ENCODE results near the gene NUDT1.
A peak's percentile ranks its signal among the peaks of the same experiment; 100 is the strongest.

The NUDT1 gene

DNA sequence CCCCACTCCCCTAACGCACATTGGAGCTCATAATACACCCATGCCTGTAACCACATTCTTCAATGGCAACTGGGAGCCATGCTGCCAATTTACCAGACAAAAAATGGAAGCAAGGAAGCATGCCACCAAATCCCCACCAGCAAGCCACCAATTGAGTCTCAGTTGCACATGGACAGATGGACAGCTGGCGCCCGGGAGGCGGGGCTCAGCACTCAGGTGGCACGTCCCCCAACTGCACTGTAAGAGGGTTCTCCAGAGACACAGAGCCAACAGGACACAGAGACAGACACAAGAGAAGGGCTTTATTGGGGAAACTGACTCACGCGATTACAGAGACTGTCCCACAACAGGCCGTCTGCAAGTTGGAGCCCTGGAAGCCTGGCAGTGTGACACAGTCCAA is 11.8 kb upstream of the NUDT1 start:
- Histone ChIP-seq H3K27ac (ENCODE audit: low read depth, low read length) (no peak overlapping the region), H3K79me2 (ENCODE audit: control insufficient read depth, low read length) (peaks cover 90% of the 10 kb centered on the region), H3K9me3 (ENCODE audit: control insufficient read depth, insufficient read depth, low read length) (no peaks in the 10 kb centered on the region), H3K4me2 (ENCODE audit: low read length) (peak overlapping the region; percentile 75; the same call in 1 of the 2 replicates), H3K4me1 (ENCODE audit: control insufficient read depth, low read length) (peaks cover 29% of the 10 kb centered on the region), H3K4me3 (ENCODE audit: low read length) (no peak overlapping the region), H3F3A (ENCODE audit: control insufficient read depth, insufficient read depth) (peaks cover 15% of the 10 kb centered on the region), H3K27me3 (ENCODE audit: control insufficient read depth, low read length) (no peaks in the 10 kb centered on the region), H3K9me2 (replicated peaks; ENCODE audit: control insufficient read depth, low read length) (no peaks in the 10 kb centered on the region), H4K20me1 (ENCODE audit: control insufficient read depth, insufficient read depth, low read depth, low read length) (peaks cover 24% of the 10 kb centered on the region), H3K36me3 (ENCODE audit: control insufficient read depth, low read length) (peaks cover 77% of the 10 kb centered on the region)
- TF ChIP-seq, protein P1, sequence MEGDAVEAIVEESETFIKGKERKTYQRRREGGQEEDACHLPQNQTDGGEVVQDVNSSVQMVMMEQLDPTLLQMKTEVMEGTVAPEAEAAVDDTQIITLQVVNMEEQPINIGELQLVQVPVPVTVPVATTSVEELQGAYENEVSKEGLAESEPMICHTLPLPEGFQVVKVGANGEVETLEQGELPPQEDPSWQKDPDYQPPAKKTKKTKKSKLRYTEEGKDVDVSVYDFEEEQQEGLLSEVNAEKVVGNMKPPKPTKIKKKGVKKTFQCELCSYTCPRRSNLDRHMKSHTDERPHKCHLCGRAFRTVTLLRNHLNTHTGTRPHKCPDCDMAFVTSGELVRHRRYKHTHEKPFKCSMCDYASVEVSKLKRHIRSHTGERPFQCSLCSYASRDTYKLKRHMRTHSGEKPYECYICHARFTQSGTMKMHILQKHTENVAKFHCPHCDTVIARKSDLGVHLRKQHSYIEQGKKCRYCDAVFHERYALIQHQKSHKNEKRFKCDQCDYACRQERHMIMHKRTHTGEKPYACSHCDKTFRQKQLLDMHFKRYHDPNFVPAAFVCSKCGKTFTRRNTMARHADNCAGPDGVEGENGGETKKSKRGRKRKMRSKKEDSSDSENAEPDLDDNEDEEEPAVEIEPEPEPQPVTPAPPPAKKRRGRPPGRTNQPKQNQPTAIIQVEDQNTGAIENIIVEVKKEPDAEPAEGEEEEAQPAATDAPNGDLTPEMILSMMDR (IDR thresholded peaks at IDR 0.05; ENCODE audit: low read depth, low read length, poor library complexity, severe bottlenecking), result no peak
- TF ChIP-seq EZH2phosphoT487 (IDR thresholded peaks at IDR 0.05; ENCODE audit: borderline replicate concordance, low read length), result no peak

DNA sequence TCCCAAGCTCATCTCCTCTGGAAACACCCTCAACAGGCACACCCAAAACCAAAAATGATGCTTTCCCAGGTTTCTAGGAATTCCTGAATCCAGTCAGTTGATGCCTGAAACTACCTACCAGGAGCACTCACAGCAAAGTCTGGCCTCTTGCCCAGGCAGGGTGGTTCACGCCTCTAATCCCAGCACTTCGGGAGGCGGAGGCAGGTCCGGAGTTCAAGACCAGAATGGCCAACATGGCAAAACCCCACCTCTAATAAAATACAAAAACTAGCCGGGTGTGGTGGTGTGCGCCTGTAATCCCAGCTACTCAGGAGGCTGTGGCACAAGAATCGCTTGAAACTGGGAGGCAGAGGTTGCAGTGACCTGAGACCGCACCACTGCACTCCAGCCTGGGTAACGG is 11.1 kb upstream of the NUDT1 start:
- Histone ChIP-seq H3K4me1 (ENCODE audit: control insufficient read depth, low read length) (peaks cover 32% of the 10 kb centered on the region), H3K36me3 (ENCODE audit: control insufficient read depth, low read length) (peaks cover 77% of the 10 kb centered on the region), H3K4me3 (ENCODE audit: low read length) (no peak overlapping the region), H3K27me3 (ENCODE audit: control insufficient read depth, low read length) (no peaks in the 10 kb centered on the region), H3K9me3 (ENCODE audit: control insufficient read depth, insufficient read depth, low read length) (no peaks in the 10 kb centered on the region), H3K27ac (ENCODE audit: low read depth, low read length) (no peak overlapping the region), H3K79me2 (ENCODE audit: control insufficient read depth, low read length) (peaks cover 90% of the 10 kb centered on the region), H3K9me2 (replicated peaks; ENCODE audit: control insufficient read depth, low read length) (no peaks in the 10 kb centered on the region), H4K20me1 (ENCODE audit: control insufficient read depth, insufficient read depth, low read depth, low read length) (peaks cover 24% of the 10 kb centered on the region), H3K4me2 (ENCODE audit: low read length) (peak overlapping the region; percentile 75), H3F3A (ENCODE audit: control insufficient read depth, insufficient read depth) (peaks cover 19% of the 10 kb centered on the region)
- TF ChIP-seq EZH2phosphoT487 (IDR thresholded peaks at IDR 0.05; ENCODE audit: borderline replicate concordance, low read length), result no peak
- TF ChIP-seq, protein P1 (IDR thresholded peaks at IDR 0.05; ENCODE audit: low read depth, low read length, poor library complexity, severe bottlenecking), result no peak

DNA sequence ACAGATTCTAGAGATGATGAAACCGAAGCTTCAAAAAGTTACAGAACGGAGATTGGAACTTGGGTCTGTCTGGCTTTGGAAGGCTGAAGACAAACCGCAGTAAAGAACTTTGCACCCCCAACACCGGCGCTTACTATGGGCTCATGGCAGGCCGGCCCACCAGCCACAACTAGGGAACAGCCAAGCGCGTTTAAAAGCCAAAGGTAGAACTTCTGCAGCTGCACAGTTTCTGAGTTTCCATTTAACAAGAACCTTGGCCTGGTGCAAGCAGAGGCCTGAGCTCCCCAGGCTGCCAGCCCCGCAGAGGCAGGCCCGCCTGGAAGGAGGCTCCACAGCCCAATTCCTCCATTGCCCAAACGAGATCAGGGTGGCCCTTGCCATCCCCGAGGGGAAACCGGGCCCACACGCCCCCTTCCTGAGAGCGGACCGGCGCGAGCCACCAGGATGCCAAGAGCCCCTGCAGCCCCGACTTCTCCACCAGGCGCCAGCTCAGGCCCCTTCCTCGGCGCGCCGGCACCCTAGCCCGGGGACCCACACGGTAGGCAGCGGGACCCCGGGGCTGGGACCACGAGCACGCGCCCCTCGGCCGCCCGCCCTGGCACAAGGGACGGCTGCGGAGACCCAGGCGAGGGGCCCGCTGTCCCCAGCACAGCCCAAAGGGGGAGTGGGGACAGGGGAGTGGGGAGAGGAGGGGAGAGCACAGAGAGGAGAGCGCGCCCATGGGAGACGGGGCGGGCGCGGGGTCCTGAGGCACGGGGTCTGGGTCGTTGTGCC is 9.8 kb upstream of the NUDT1 start:
- Histone ChIP-seq H3K36me3 (ENCODE audit: control insufficient read depth, low read length) (peaks cover 77% of the 10 kb centered on the region), H3F3A (ENCODE audit: control insufficient read depth, insufficient read depth) (peaks cover 26% of the 10 kb centered on the region)
- TF ChIP-seq, protein P1 (IDR thresholded peaks at IDR 0.05; ENCODE audit: low read depth, low read length, poor library complexity, severe bottlenecking), result no peak
- TF ChIP-seq EZH2phosphoT487 (IDR thresholded peaks at IDR 0.05; ENCODE audit: borderline replicate concordance, low read length), result no peak

More for the DNA sequence above, 9.8 kb upstream of the NUDT1 start:
- Histone ChIP-seq H3K4me1 (ENCODE audit: control insufficient read depth, low read length) (peaks cover 42% of the 10 kb centered on the region), H3K9me2 (replicated peaks; ENCODE audit: control insufficient read depth, low read length) (no peaks in the 10 kb centered on the region), H3K27ac (ENCODE audit: low read depth, low read length) (peak overlapping the region; percentile 15; the same call in 1 of the 2 replicates), H3K9me3 (ENCODE audit: control insufficient read depth, insufficient read depth, low read length) (no peaks in the 10 kb centered on the region), H3K79me2 (ENCODE audit: control insufficient read depth, low read length) (peaks cover 92% of the 10 kb centered on the region), H3K4me3 (ENCODE audit: low read length) (peak overlapping the region; percentile 92), H4K20me1 (ENCODE audit: control insufficient read depth, insufficient read depth, low read depth, low read length) (peaks cover 24% of the 10 kb centered on the region), H3K27me3 (ENCODE audit: control insufficient read depth, low read length) (no peaks in the 10 kb centered on the region), H3K4me2 (ENCODE audit: low read length) (peak overlapping the region; percentile 75)

Measured in DOHH2 (cell line).